SK-N-SH (cell line): ENCODE measurements around the gene CASKIN2. TPM values are rescaled to one million over a fixed set of nuclear protein-coding genes. Genes with fewer than 3 reads are reported as not detected.
A peak's percentile ranks its signal among the peaks of the same experiment; 100 is the strongest.

Experiments
- CTCF ChIA-PET: fragments of 300-600, 350-600 bp; formaldehyde crosslinking; extraction: SDS; loops from one replicate; lab custom pipeline; 2021; lab: Yijun Ruan, JAX
- POLR2A ChIA-PET: fragments of 350-600 bp; sonication (Branson Sonifier 250); formaldehyde crosslinking; extraction: SDS; loops from one replicate; lab custom pipeline; 2020; ENCODE audit warnings: antibody characterized with exemption, inconsistent platforms; lab: Yijun Ruan, JAX
- DNase-seq: peaks from one replicate; pipeline ENCODE4 v3.0.0; 2012
- H2AFZ ChIP-seq: fragments of 200-600 bp; sonication (generic); 2 replicates; pipeline ENCODE4 v1.8.1; 2016; ENCODE audit warnings: antibody characterized with exemption, mild to moderate bottlenecking, low read depth
- H3F3A ChIP-seq: fragments of 200-600 bp; sonication (generic); replicated peaks from 2 replicates; pipeline ENCODE3; 2016; ENCODE audit warnings: antibody characterized with exemption, mild to moderate bottlenecking; ENCODE audit not compliant: insufficient read depth
- H3K27ac ChIP-seq, 2 experiments: fragments of 200-500 bp in 1 of 2; fragments of 200-600 bp in 1 of 2; sonication (Bioruptor generic) in 1 of 2; sonication (generic), shearing (Covaris generic) in 1 of 2; 2 replicates each; pipeline versions ENCODE4 v1.5.1 to v1.6.1; 2014 to 2016; ENCODE audit warnings: low read depth in 2 of 2, inconsistent platforms in 1 of 2, low read length in 1 of 2, mild to moderate bottlenecking in 1 of 2, mixed read lengths in 1 of 2
- H3K27me3 ChIP-seq: fragments of 200-600 bp; sonication (generic), shearing (Covaris generic); 2 replicates; pipeline ENCODE4 v1.6.1; 2016; ENCODE audit warnings: mixed run types; ENCODE audit not compliant: insufficient read depth
- H3K36me3 ChIP-seq, 2 experiments: fragments of 200-500 bp in 1 of 2; fragments of 200-600 bp in 1 of 2; sonication (Bioruptor generic) in 1 of 2; sonication (generic) in 1 of 2; replicated peaks in 1 of 2; 2 replicates each; pipeline versions ENCODE3 to v1.5.1; 2014 to 2016; ENCODE audit warnings: low read length in 1 of 2, mild to moderate bottlenecking in 1 of 2; ENCODE audit not compliant: insufficient read depth in 2 of 2, control insufficient read depth in 1 of 2
- H3K4me1 ChIP-seq, 2 experiments: fragments of 200-500 bp in 1 of 2; fragments of 200-600 bp in 1 of 2; sonication (Bioruptor generic) in 1 of 2; sonication (generic), shearing (Covaris generic) in 1 of 2; 2 replicates each; pipeline versions ENCODE4 v1.5.1 to v1.6.1; 2014 to 2016; ENCODE audit warnings: low read depth in 1 of 2, low read length in 1 of 2, mixed run types in 1 of 2; ENCODE audit not compliant: insufficient read depth in 2 of 2, control insufficient read depth in 1 of 2
- H3K4me2 ChIP-seq: fragments of 200-600 bp; sonication (generic), shearing (Covaris generic); 2 replicates; pipeline ENCODE4 v1.6.1; 2017; ENCODE audit warnings: mixed run types
- H3K4me3 ChIP-seq, 2 experiments: fragments of 200-500 bp in 1 of 2; fragments of 200-600 bp in 1 of 2; sonication (Bioruptor generic) in 1 of 2; sonication (generic), shearing (Covaris generic) in 1 of 2; 2 replicates each; pipeline versions ENCODE4 v1.5.1 to v1.8.1; 2014 to 2016; ENCODE audit warnings: low read depth in 2 of 2, inconsistent platforms in 1 of 2, low read length in 1 of 2, mild to moderate bottlenecking in 1 of 2, mixed read lengths in 1 of 2, moderate library complexity in 1 of 2
- H3K79me2 ChIP-seq: fragments of 200-600 bp; sonication (generic); 2 replicates; pipeline ENCODE4 v1.8.1; 2017; ENCODE audit warnings: mild to moderate bottlenecking; ENCODE audit not compliant: insufficient read depth
- H3K9ac ChIP-seq: fragments of 200-600 bp; sonication (generic); 2 replicates; pipeline ENCODE4 v1.6.1; 2017; ENCODE audit warnings: mixed run types
- H3K9me2 ChIP-seq: fragments of 200-600 bp; sonication (generic); 2 replicates; pipeline ENCODE4 v1.6.1; 2017; ENCODE audit warnings: mixed run types
- H3K9me3 ChIP-seq: fragments of 200-600 bp; sonication (generic); 2 replicates; pipeline ENCODE4 v1.6.1; 2017; ENCODE audit warnings: mixed run types, mild to moderate bottlenecking, moderate library complexity
- H4K20me1 ChIP-seq: fragments of 200-600 bp; sonication (generic); 2 replicates; pipeline ENCODE4 v1.6.1; 2017; ENCODE audit warnings: mild to moderate bottlenecking, mixed run types; ENCODE audit not compliant: insufficient read depth
- GATA2 ChIP-seq: sonication (generic); formaldehyde crosslinking; IDR thresholded peaks from 2 replicates; pipeline ENCODE4 v1.5.0; 2020; ENCODE audit warnings: mild to moderate bottlenecking, missing genetic modification reagents
- JUND ChIP-seq: IDR thresholded peaks from 2 replicates; pipeline ENCODE4 v1.4.0; 2012
- MXI1 ChIP-seq: IDR thresholded peaks from 2 replicates; pipeline ENCODE4 v1.6.1; 2012; ENCODE audit warnings: mild to moderate bottlenecking, low read depth, low read length, improper control_type of control experiment
- NRF1 ChIP-seq: IDR thresholded peaks from 2 replicates; pipeline ENCODE4 v1.6.1; 2012; ENCODE audit warnings: low read depth, mild to moderate bottlenecking, low read length
- RAD21 ChIP-seq: IDR thresholded peaks from 2 replicates; pipeline ENCODE4 v1.6.1; 2012; ENCODE audit warnings: mild to moderate bottlenecking, low read length
- SMC3 ChIP-seq: IDR thresholded peaks from 2 replicates; pipeline ENCODE4 v1.6.1; 2012; ENCODE audit warnings: low read depth, low read length, improper control_type of control experiment
- TAF1 ChIP-seq: IDR thresholded peaks from 2 replicates; pipeline ENCODE4 v1.6.1; 2012; ENCODE audit warnings: low read depth, mild to moderate bottlenecking, low read length, moderate library complexity, borderline replicate concordance
- WGBS: methylation state at CpG from one replicate; pipeline ENCODE4 v1.1.6; 2017; ENCODE audit warnings: low lambda C conversion rate; 5-methylcytosine and 5-hydroxymethylcytosine counted together
- polyA plus RNA-seq, 3 experiments: library from polyadenylated mRNA; depleted of rRNA; stranded (reverse); fragments of >200 nt; gene quantifications; 2 replicates each; pipeline ENCODE4 v1.2.3, GENCODE V29; 2012
- TF ChIP-seq, protein P1 (sequence below): fragments of 200-600 bp; sonication (generic); IDR thresholded peaks from 2 replicates; pipeline ENCODE4 v1.6.1; 2017; ENCODE audit warnings: antibody characterized with exemption, mild to moderate bottlenecking, moderate library complexity
- TF ChIP-seq, protein P2 (sequence below): IDR thresholded peaks from 2 replicates; pipeline ENCODE4 v1.4.0; 2012; ENCODE audit warnings: low read depth, borderline replicate concordance
- TF ChIP-seq, protein P3 (sequence below): IDR thresholded peaks from 2 replicates; pipeline ENCODE4 v1.4.0; 2012; ENCODE audit warnings: low read depth, borderline replicate concordance

Gene CASKIN2
- polyA plus RNA-seq, 1 of the 3 experiments (the other 2 are of a cell fraction) = 6.5 TPM

DNA sequence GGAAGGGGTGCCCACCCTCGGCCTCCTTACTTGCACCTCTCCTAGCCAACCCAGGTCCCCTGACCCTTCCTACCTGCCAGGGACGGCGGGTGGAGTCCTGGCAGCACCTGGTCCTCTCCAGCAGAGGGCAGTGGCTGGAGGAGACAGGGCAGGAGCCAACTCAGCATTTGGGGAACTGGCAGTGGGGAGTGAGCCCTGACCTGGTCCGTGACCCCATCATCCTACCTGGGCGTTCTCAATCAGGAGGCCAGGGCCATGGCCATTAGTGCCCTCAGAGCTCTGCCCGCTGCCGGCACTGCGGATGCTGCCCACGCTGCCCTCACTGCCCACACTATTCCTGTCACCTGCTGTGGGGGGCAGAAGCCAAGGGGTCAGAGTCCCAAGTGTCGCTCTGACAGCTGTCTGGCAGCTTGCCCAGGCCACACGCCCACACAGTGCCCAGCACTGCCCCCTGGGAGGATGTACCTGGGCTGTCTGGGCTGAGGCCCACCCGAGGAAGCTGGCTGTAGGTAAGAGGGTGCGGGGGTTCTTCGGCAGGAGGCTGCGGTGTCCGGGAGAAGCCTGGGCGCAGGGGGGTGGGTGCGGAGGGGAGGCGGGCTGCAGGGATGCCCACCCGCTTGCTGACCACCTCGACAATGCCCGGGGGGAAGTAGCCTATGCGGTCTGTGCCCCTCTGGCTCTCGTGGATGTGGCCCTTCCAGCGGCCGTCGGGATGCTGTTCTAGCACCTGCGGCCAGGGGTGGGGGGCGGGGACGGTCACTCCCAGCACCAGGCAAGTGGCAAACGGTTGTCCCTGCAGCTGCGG, 10.8 kb downstream of the CASKIN2 start:
- Histone ChIP-seq H3K9ac (no peak overlapping the region), H3K36me3 (peaks cover 8 to 58% of the 10 kb centered on the region in 2 experiments), H3K4me2 (no peak overlapping the region), H2AFZ (no peak overlapping the region), H3K4me1 (peaks cover 6% of the 10 kb centered on the region in 2 experiments; a peak in 1 of 4 replicates), H3K4me3 (no peak overlapping the region), H3K79me2 (no peaks in the 10 kb centered on the region), H3K9me3 (no peaks in the 10 kb centered on the region), H3K27ac (no peak overlapping the region), H3K9me2 (no peaks in the 10 kb centered on the region), H3F3A (no peaks in the 10 kb centered on the region), H3K27me3 (no peaks in the 10 kb centered on the region), H4K20me1 (peaks cover 17% of the 10 kb centered on the region; the same call in 1 of the 2 replicates)
- TF ChIP-seq RAD21 = peak; percentile 49
- no peak for TF ChIP-seq TAF1
- peak; percentile 53 for TF ChIP-seq SMC3
- TF ChIP-seq, protein P1, sequence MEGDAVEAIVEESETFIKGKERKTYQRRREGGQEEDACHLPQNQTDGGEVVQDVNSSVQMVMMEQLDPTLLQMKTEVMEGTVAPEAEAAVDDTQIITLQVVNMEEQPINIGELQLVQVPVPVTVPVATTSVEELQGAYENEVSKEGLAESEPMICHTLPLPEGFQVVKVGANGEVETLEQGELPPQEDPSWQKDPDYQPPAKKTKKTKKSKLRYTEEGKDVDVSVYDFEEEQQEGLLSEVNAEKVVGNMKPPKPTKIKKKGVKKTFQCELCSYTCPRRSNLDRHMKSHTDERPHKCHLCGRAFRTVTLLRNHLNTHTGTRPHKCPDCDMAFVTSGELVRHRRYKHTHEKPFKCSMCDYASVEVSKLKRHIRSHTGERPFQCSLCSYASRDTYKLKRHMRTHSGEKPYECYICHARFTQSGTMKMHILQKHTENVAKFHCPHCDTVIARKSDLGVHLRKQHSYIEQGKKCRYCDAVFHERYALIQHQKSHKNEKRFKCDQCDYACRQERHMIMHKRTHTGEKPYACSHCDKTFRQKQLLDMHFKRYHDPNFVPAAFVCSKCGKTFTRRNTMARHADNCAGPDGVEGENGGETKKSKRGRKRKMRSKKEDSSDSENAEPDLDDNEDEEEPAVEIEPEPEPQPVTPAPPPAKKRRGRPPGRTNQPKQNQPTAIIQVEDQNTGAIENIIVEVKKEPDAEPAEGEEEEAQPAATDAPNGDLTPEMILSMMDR = peak; percentile 67
- ChIA-PET POLR2A (interaction anchor here (0.5 kb wide), 1 partner anchor 75 kb away, joined by 3 read pairs; no protein-coding TSS in a partner anchor), CTCF (interaction anchor here (0.6 to 5.6 kb wide), 15 partner anchors 8 to 163 kb away, joined by 3 to 37 read pairs (median 4); partner anchors contain the start of genes RECQL5, SAP30BP and TSEN54)
- peak; percentile 86 for DNase-seq
- WGBS = 85% methylated on average over 29 of the region's 32 CpGs

DNA sequence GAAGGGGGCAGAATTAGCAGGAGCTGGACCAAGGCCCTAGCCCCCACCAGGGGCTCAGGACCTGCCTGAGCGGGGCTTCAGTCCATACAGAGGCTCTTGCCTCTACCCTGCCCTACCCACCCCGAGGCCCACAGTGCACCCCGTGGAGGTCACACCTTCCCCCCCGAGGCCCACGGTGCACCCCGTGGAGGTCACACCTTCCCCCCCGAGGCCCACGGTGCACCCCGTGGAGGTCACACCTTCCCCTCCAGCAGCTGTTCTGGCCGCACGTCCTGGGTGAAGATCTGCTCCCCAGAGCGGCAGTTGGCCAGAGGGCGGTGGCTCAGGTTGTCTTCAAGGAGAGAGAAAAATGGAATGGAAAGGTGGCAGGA, 11.4 kb downstream of the CASKIN2 start:
- CTCF ChIA-PET = interaction anchor here (0.6 to 5.6 kb wide), 14 partner anchors 8 to 422 kb away, joined by 3 to 37 read pairs (median 4); partner anchors contain the start of gene TSEN54

DNA sequence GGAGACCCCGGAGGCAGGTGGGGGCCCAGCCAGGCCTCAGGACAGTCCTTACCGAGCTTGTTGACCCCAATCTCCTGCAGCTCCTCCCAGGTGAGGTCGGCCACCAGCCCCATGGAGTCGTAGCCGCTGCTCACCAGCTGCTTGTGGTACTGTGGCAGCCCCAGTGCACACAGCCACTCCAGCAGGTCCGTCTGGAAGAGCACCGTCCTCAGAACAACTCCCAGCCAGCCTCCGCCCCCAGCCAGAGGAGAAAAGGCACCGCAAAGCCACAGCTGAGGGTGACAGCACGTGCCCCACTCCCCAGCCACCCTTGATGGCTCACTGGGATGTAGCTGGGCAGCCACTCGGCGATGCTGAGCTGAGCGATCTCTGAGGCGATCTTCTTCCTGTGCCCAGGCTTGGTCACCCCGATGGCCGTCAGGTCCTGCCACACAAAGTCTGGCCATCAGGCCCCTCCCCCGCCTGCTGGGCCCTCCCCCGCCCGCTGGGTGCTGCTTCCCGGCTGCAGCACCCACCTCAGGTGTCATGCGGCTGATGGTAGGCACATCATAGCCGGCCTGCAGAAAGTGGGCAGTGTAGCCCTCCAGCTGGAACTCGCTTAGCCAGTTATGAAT, 11.9 kb downstream of the CASKIN2 start:
- ChIA-PET POLR2A (interaction anchor here (1.2 to 1.3 kb wide), 2 partner anchors 10 to 13 kb away, joined by 3 to 10 read pairs; partner anchors contain the start of gene TSEN54), CTCF (interaction anchor here (0.6 to 5.6 kb wide), 14 partner anchors 9 to 421 kb away, joined by 3 to 37 read pairs (median 5); partner anchors contain the start of genes LLGL2 and TSEN54)
- TF ChIP-seq MXI1 = no peak
- no peak for TF ChIP-seq NRF1
- TF ChIP-seq, protein P2, sequence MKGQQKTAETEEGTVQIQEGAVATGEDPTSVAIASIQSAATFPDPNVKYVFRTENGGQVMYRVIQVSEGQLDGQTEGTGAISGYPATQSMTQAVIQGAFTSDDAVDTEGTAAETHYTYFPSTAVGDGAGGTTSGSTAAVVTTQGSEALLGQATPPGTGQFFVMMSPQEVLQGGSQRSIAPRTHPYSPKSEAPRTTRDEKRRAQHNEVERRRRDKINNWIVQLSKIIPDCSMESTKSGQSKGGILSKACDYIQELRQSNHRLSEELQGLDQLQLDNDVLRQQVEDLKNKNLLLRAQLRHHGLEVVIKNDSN = no peak
- no peak for TF ChIP-seq JUND
- TF ChIP-seq, protein P1 = no peak
- no peak for TF ChIP-seq RAD21
- TF ChIP-seq, protein P3, sequence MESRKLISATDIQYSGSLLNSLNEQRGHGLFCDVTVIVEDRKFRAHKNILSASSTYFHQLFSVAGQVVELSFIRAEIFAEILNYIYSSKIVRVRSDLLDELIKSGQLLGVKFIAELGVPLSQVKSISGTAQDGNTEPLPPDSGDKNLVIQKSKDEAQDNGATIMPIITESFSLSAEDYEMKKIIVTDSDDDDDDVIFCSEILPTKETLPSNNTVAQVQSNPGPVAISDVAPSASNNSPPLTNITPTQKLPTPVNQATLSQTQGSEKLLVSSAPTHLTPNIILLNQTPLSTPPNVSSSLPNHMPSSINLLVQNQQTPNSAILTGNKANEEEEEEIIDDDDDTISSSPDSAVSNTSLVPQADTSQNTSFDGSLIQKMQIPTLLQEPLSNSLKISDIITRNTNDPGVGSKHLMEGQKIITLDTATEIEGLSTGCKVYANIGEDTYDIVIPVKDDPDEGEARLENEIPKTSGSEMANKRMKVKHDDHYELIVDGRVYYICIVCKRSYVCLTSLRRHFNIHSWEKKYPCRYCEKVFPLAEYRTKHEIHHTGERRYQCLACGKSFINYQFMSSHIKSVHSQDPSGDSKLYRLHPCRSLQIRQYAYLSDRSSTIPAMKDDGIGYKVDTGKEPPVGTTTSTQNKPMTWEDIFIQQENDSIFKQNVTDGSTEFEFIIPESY = no peak

More for the DNA sequence above, 11.4 kb downstream of the CASKIN2 start:
- Histone ChIP-seq H3K27ac (no peak overlapping the region), H3K79me2 (no peaks in the 10 kb centered on the region), H3F3A (no peaks in the 10 kb centered on the region), H3K9me3 (no peaks in the 10 kb centered on the region), H3K9ac (no peak overlapping the region), H3K9me2 (no peaks in the 10 kb centered on the region), H3K4me3 (no peak overlapping the region), H2AFZ (no peak overlapping the region), H3K36me3 (peaks cover 10 to 61% of the 10 kb centered on the region in 2 experiments), H3K4me1 (peaks cover 0 to 4% of the 10 kb centered on the region in 2 experiments; a peak in 1 of 4 replicates), H4K20me1 (peaks cover 11% of the 10 kb centered on the region; the same call in 1 of the 2 replicates), H3K27me3 (no peaks in the 10 kb centered on the region), H3K4me2 (no peak overlapping the region)
- POLR2A ChIA-PET = no interaction called here
- 89% methylated on average over 12 of the region's 13 CpGs for WGBS
- TF ChIP-seq GATA2 (no peak), TAF1 (no peak)
- no peak for DNase-seq

More for the DNA sequence above, 11.9 kb downstream of the CASKIN2 start:
- Histone ChIP-seq H4K20me1 (0 out of 2 replicates have a peak, but pooled peaks cover 6% of the 10 kb centered on the region), H3K79me2 (no peaks in the 10 kb centered on the region), H3K36me3 (peaks cover 10 to 65% of the 10 kb centered on the region in 2 experiments), H3K4me1 (no peaks in the 10 kb centered on the region; a peak in 1 of 4 replicates), H2AFZ (no peak overlapping the region), H3K4me3 (no peak overlapping the region), H3K9ac (no peak overlapping the region), H3K27me3 (no peaks in the 10 kb centered on the region), H3K4me2 (no peak overlapping the region), H3K27ac (no peak overlapping the region), H3F3A (no peaks in the 10 kb centered on the region), H3K9me3 (no peaks in the 10 kb centered on the region), H3K9me2 (no peaks in the 10 kb centered on the region)
- WGBS = 90% methylated on average over 23 of the region's 23 CpGs
- no peak for DNase-seq
